NB4 (cell line): ENCODE data around the gene LDB3.

ENCODE experiments used
- CTCF ChIP-seq: IDR thresholded peaks from one replicate; pipeline ENCODE4 v1.5.1; 2012; ENCODE audit warnings: low read depth, low read length
- MYC ChIP-seq: IDR thresholded peaks from 2 replicates; pipeline ENCODE4 v1.6.1; 2011; ENCODE audit warnings: low read depth, low read length
- POLR2A ChIP-seq: IDR thresholded peaks from 2 replicates; pipeline ENCODE4 v1.6.1; 2011; ENCODE audit warnings: mild to moderate bottlenecking; ENCODE audit not compliant: insufficient read length; ENCODE audit errors: extremely low read depth

- TF ChIP-seq CTCF (no peak), POLR2A (no peak), MYC (no peak)
Observed at GRCh38 chr10:86692664-86693063, 24.4 kb downstream of the LDB3 start.
